ENCODE data around the gene USP6NL. TPM values are rescaled to one million over a fixed set of nuclear protein-coding genes. Genes with fewer than 3 reads are reported as not detected.

Gene USP6NL
- total and polyA plus RNA-seq, 10 of the 15 experiments (the other 5 are each of a cell fraction or from before 2014, with no cell fraction given) = 4.0 to 27.7 (median 18.2) TPM

GRCh38 chr10:11517150-11517549, 94.3 kb downstream of the USP6NL start (continued):
- no peak for TF ChIP-seq IRF3 (IDR thresholded peaks at IDR 0.05)
- TF ChIP-seq ATF2 (IDR thresholded peaks at IDR 0.05; ENCODE audit: low read length) = peak; percentile 67; the same call in 1 of the 2 replicates
- TF ChIP-seq ZZZ3 (IDR thresholded peaks at IDR 0.05; ENCODE audit: control insufficient read depth, insufficient read length, low read depth) = no peak
- no peak for TF ChIP-seq NBN (IDR thresholded peaks at IDR 0.05)
- TF ChIP-seq SMC3 (IDR thresholded peaks at IDR 0.05; ENCODE audit: borderline replicate concordance, low read length) = peak; percentile 22; the same call in 1 of the 2 replicates
- no peak for TF ChIP-seq MYC (IDR thresholded peaks at IDR 0.05; ENCODE audit: insufficient read depth, insufficient read length, insufficient replicate concordance, low read length, severe bottlenecking)
- TF ChIP-seq JUND (IDR thresholded peaks at IDR 0.05; ENCODE audit: low read depth, low read length) = no peak
- no peak for TF ChIP-seq NKRF (conservative IDR thresholded peaks at IDR 0.05)
- no peak for TF ChIP-seq SPI1 (IDR thresholded peaks at IDR 0.05; ENCODE audit: borderline replicate concordance, insufficient read depth, low read depth, low read length)
- 0 out of 2 replicates have a peak, but pooled peaks have one; percentile 26 for TF ChIP-seq CREB1 (IDR thresholded peaks at IDR 0.05; ENCODE audit: low read depth)
- TF ChIP-seq MEF2A (IDR thresholded peaks at IDR 0.05; ENCODE audit: insufficient read depth, low read depth, low read length) = 0 out of 2 replicates have a peak, but pooled peaks have one; percentile 38
- no peak; the same call in 1 of the 2 replicates for TF ChIP-seq FOXM1 (IDR thresholded peaks at IDR 0.05; ENCODE audit: low read depth, low read length)
- no peak for TF ChIP-seq SMARCA5 (IDR thresholded peaks at IDR 0.05)
- no peak for TF ChIP-seq BMI1 (IDR thresholded peaks at IDR 0.05; ENCODE audit: borderline replicate concordance)
- TF ChIP-seq SMAD1 (IDR thresholded peaks at IDR 0.05; ENCODE audit: low read depth, partially characterized antibody) = no peak
- TF ChIP-seq POLR2AphosphoS2 (IDR thresholded peaks at IDR 0.05; ENCODE audit: low read depth, low read length) = no peak
- TF ChIP-seq MTA3 (IDR thresholded peaks at IDR 0.05; ENCODE audit: borderline replicate concordance, low read length) = no peak
- TF ChIP-seq CEBPB (IDR thresholded peaks at IDR 0.05; ENCODE audit: borderline replicate concordance in 1 of 2, low read depth in 2 of 2, low read length in 2 of 2) = 0 out of 4 replicates have a peak, but pooled peaks of 1 of the 2 experiments have one; percentile 1
- no peak for TF ChIP-seq ZSCAN29 (IDR thresholded peaks at IDR 0.05)
- TF ChIP-seq RCOR1 (conservative IDR thresholded peaks at IDR 0.05; ENCODE audit: low read depth, low read length) = no peak
- no peak for TF ChIP-seq BRCA1 (IDR thresholded peaks at IDR 0.05; ENCODE audit: low read depth, low read length)
- TF ChIP-seq PML (IDR thresholded peaks at IDR 0.05; ENCODE audit: low read length) = no peak
- TF ChIP-seq NFIC (IDR thresholded peaks at IDR 0.05; ENCODE audit: low read depth, low read length) = peak; percentile 64
- no peak for TF ChIP-seq NR2C2 (IDR thresholded peaks at IDR 0.05; ENCODE audit: borderline replicate concordance, control insufficient read depth, insufficient read length, low read depth)

All from GM12878 (cell line).